Measurements from ENCODE around the gene ACR.

ACR gene

DNA sequence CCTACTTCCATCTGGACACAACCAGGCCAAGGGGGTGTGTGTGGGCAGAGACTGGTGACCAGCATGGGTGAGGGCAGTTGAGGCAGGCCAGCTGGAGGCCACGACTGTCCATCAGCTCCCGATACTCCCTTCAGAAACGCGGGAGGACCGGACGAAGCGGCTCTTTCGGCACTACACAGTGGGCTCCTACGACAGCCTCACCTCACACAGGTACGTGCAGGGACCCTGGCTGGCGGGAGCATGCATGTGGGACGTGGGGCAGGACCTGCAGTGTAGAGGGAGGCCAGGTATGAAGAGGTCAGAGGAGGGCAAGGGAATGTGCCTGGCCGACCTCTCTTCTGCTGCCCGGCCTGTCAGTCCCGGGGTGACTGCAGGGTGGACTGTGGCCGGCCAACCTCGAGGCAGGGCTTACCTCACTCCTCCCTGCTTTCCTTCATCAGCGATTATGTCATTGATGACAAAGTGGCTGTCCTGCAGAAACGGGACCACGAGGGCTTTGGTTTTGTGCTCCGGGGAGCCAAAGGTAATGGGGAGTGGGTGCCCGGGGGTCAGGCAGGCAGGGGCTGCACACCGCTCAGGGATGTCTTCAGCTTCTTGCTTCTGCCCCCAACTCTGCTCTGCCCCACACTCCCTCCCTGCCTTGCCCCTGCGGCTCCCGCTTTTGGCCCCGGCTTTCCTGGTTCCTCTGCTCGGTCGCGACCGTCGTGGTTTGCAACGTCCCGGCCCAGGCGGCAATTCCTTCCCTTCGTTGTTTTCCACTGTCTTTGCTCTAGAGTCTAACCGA lies 34.1 kb upstream of the ACR start:
- no peak for DNase-seq

DNA sequence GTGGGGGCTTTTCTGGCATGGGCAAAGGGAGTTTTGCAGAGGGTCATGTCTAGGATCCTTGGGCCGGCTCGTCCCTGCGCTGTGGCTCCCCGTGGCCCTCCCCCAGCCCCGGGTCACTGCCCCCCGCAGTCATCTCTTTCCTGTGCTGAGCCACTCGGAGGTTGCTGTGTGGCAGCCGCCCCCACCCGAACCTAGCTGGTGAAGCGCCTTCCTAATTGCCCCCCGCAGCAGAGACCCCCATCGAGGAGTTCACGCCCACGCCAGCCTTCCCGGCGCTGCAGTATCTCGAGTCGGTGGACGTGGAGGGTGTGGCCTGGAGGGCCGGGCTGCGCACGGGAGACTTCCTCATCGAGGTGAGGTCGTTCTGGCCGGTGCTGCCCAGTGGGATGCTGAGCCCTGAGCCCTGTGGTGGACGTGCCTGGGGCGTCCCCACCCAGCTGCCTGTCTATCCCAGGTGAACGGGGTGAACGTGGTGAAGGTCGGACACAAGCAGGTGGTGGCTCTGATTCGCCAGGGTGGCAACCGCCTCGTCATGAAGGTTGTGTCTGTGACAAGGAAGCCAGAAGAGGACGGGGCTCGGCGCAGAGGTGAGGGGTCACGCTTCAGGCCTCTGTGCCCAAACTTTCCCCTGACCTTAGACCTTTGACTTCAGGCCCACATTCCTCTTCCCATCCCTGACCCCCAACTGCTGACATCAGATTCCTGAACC lies 33.3 kb upstream of the ACR start:
- DNase-seq = no peak

DNA sequence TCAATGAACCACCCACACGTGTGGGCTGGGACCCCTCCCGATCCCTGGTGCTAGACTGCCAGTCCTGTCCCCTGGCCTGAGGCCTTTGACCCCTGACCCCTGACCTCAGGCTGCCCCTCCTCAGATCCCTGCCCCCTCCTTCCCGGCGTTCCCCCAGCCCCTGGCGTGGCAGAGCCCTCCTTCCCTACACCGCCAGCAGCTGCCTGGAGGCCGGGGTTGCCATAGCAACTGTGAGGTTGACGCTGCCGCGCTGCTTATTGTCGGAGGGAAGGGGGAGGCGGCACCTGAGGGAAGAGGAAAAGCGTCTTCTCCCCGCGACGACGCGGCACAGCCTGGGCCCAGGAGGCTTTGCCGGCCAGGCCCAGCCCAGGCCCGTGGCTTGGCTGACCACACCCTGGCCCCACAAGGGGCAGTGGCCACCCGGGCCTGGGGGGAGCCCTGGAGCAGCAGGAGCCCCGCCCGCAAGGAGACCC lies 32.7 kb upstream of the ACR start:
- no peak for DNase-seq

DNA sequence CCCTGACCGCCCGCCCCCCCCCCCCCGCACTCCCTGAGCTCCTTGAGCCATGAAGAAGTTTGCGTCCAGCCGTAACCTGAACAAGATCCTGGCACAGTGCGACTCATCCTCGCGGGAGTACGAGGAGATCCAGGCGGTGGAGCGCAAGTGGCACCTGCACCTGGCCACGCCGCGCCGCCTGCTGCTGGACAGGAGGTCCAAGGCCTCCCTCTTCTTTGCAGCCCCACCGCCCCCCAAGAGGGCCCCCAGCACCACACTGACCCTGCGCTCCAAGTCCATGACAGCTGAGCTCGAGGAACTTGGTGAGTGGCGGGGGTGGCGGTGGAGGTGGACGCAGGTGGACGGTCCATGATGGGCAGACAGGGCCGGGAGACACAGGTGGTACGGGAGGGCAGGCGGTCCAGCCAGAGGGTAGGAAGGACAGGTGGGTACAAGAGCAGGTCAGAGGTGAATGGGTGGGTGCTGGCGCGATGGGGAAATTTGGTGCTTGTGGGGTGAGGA lies 32.1 kb upstream of the ACR start:
- no peak for DNase-seq

DNA sequence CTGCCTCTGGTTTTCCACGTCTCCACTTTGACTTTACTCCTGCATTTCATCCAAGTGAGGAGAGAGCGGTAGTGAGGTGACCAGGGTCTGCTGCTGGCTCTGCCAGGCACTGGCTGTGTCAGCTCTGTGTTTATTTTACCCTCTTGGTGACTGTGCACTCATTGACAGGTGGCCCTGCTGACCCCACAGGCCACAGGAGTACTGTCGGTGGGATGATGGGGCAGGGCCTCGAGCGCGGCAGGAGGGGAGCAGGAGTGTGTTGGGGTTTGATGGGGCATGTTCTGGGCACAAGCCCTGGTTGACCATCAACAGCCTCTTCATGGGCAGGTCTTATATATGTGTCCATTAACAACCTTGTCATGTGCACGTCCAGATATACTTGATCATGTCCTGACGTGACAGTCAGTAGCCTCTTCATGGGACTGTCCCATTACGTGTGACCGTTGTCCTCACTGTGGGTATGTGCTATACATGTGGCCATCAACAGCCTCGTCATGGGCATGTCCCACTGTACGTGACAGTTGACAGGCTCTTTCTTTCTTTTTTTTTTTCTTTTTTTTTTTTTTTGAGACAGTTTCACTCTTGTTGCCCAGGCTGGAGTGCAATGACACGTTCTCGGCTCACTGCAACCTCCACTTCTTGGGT lies 31.4 kb upstream of the ACR start:
- DNase-seq = no peak

DNA sequence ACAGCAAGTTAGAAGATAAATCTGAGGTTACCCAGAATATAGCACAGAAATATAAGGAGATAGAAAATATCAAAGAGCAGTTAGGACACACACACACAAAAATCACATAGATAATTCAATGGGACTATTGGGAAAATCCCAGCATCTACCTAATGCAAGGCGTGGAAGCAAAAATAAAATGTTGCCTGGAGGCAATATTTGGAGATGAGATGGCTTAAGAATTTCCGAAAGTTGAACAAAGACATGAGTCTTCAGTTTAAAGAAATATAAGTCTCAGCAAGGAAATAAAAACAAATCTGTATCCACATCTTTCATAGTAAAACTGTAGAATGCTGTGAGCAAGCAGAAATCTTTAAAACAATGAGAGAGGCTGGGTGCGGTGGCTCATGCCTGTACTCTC lies 29.5 kb upstream of the ACR start:
- DNase-seq = no peak

GRCh38 chr22:50708996-50709395 lies 29.0 kb upstream of the ACR start:
- DNase-seq = no peak

DNA sequence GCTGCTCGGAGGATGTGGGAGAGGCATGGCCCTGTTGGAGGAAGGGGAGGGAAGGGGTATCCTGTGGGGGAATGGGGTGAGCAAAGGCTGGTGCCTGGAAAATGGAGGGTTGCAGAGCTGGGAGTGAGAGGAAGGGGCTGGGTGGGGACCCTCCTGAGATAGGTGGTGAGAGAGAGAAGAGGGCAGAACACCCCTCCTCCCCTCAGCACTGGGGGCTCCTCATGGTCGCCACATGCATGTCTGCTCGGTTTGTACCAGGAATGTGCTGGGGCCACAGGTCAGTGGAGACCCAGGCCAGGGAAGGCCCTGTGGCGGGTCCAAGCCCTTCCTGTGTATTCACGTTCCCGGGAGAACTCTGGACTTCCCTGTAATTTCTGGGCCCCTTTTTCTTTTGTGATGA lies 27.8 kb upstream of the ACR start:
- no peak for DNase-seq

DNA sequence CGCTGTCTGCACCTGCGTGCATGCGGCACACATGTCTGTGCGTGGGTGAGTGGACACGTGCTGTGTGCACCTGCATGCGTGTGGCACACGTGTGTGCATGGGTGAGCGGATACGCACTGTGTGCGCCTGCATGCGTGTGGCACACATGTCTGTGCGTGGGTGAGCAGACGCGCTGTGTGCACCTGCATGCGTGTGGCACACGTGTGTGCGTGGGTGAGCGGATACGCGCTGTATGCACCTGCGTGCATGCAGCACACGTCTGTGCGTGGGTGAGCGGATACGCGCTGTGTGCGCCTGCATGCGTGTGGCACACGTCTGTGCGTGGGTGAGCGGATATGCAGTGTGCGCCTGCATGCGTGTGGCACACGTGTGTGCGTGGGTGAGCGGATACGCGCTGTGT lies 27.1 kb upstream of the ACR start:
- DNase-seq = no peak

- DNase-seq = no peak
These were observed 26.3 kb upstream of the ACR start for GRCh38 chr22:50711446-50712340.

- DNase-seq = no peak
These were observed 25.5 kb upstream of the ACR start for GRCh38 chr22:50712341-50713007.

DNA sequence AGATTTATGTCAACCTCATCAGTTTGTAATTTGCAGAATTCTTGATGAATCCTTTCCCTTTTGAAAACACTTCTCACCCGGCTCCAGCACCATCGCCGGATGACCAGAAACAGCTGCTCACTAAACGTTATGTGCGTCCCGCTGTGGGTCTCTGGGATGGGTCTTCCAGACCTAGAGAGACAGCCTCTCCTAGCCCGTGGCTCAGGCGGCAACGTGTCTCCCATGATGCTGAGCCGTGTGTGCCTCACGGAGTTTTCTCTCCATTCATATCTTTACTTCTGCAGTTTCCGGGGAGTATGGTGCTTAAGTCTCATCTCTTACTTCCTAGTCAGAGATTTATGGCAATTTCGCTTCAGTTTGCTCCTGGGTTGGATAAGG lies 25.0 kb upstream of the ACR start:
- no peak for DNase-seq

- DNase-seq = no peak
These were observed 24.4 kb upstream of the ACR start for GRCh38 chr22:50713571-50714056.

DNA sequence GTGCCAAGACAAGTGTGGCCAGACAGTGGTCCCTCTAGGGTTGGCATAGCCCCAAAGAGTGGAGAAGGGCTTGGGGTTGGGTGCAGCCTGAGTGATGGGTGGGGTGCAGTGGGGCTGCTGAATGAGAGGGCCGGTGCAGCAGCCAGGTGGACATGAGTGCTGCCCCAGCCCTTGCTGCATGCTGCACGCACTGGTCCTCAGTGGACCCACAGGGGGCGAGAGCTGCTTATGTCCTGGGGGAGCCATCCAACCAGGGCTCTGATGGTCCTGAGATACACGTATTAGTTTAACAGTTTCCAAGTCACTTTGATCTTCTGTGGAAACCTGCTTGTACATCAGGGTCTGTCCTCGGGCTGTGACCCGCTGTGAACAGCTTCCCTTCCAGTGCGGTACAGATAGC lies 23.9 kb upstream of the ACR start:
- DNase-seq = no peak

GRCh38 chr22:50714631-50715179 lies 23.3 kb upstream of the ACR start:
- no peak for DNase-seq

DNA sequence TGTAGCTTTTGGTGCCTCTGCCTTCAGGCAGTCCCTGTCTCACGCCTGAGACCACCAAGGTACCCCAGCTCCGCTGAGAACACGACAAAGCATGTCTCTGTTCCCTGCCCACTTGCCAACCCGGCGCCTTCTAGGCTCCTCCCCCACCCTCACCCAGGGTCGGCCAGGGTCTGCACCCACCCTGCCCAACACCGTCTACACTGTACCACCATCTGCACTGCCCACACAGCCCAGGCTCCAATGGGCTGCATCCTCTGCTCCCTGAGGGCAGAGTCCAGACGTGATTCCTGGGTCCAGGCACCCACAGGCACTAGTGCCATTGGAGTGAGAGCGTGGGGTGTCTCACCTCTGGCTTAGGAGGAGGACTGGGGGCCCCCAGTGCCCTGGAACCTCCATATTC lies 22.8 kb upstream of the ACR start:
- DNase-seq = no peak

DNA sequence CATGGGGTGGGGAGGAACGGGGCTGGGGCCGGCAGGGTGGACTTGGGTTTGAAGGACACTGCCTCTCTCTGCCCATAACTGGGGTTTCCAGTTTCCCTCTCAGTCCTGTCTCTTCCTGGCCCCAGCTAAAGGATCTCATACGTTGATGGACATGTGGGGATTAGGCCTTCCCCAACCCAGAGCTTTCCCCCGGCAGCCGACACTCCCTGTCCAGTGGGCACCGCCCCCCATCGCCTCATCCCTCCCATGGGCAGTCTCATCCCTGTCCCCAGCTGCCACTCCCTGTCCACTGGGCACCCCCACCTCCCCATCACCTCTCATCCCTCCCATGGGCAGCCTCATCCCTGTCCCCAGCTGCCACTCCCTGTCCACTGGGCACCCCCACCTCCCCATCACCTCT lies 22.2 kb upstream of the ACR start:
- no peak for DNase-seq

- no peak for DNase-seq
These were observed 21.5 kb upstream of the ACR start for GRCh38 chr22:50716290-50717024.

DNA sequence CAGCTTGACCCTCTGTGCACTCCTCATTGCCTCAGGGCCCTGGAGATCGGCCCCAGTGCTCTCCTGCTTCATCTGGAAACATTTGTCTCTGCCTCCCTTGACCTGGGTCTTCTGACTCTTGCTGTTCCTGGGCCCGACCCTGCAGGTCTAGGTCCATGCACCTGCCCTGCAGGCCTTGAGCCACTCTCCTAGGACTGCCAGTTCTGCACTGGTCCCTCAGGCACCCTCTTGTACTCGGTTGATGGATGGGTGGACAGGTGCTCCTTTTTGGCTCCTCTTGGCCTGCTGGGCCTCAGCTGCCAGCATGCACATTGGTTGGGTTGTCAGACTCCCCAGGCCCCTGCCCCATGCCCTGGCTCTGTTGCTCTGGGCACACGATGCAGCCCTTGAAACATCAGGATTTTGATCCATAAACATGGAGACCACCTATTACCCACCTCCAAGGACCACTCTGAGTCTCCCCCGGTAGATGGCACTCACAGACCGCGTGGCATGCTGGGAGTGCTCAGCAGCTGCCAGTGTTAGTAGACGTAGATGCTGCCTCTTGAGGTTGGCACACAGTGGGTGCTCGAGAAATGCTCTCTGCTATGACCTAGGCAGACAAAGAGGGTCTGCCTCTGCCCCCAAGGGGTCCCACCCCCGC lies 20.2 kb upstream of the ACR start:
- DNase-seq = no peak

DNA sequence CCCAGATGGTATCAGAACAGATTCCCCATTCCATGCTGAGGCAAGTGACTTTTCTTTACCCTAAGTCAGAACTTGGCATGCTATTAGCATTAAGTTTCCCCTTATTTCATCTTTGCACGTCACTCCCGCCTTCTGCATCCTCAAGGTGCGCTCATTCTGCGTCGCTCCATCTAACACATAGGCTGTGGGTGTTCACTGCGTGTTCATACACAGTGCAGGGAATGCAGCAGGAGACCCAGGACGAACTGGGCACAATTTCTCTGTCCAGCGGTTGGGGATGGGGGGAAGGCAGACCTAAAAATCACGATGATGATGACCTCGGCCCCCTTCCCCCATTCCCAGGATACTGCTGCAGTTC lies 19.7 kb upstream of the ACR start:
- no peak for DNase-seq
